HEK293T (cell line): ENCODE measurements around the gene FBP2.

Source experiments
- CTCF ChIA-PET: fragments of 350-600 bp; formaldehyde crosslinking; extraction: SDS; loops from one replicate; lab custom pipeline; 2021; ENCODE audit warnings: antibody characterized with exemption, inconsistent platforms; lab: Yijun Ruan, JAX
- POLR2A ChIA-PET: fragments of 350-600 bp; formaldehyde crosslinking; extraction: SDS; loops from one replicate; lab custom pipeline; 2020; ENCODE audit warnings: antibody characterized with exemption, inconsistent platforms; lab: Yijun Ruan, JAX
- DNase-seq: peaks from one replicate; pipeline ENCODE4 v3.0.0; 2012; ENCODE audit warnings: mixed read lengths; ENCODE audit errors: extremely low spot score
- ARNT ChIP-seq: fragments of 450-650 bp; IDR thresholded peaks from 2 replicates; pipeline ENCODE4 v1.6.1; 2017; ENCODE audit warnings: mild to moderate bottlenecking
- BHLHE40 ChIP-seq: fragments of 450-650 bp; IDR thresholded peaks from 2 replicates; pipeline ENCODE4 v1.6.1; 2016; ENCODE audit warnings: mild to moderate bottlenecking, moderate library complexity, borderline replicate concordance
- CTBP1 ChIP-seq: fragments of 450-650 bp; IDR thresholded peaks from 2 replicates; pipeline ENCODE4 v1.6.1; 2016; ENCODE audit warnings: borderline replicate concordance
- ELF4 ChIP-seq: fragments of 450-650 bp; IDR thresholded peaks from 2 replicates; pipeline ENCODE4 v1.6.1; 2017; ENCODE audit warnings: antibody characterized with exemption
- FOXA1 ChIP-seq: fragments of 450-650 bp; IDR thresholded peaks from 2 replicates; pipeline ENCODE4 v1.6.1; 2016; ENCODE audit warnings: mild to moderate bottlenecking
- FOXK2 ChIP-seq: fragments of 450-650 bp; IDR thresholded peaks from 2 replicates; pipeline ENCODE4 v1.6.1; 2016; ENCODE audit warnings: mild to moderate bottlenecking
- FOXM1 ChIP-seq: fragments of 450-650 bp; IDR thresholded peaks from 2 replicates; pipeline ENCODE4 v1.6.1; 2017; ENCODE audit warnings: mild to moderate bottlenecking, borderline replicate concordance
- HDGF ChIP-seq: fragments of 450-650 bp; IDR thresholded peaks from 2 replicates; pipeline ENCODE4 v1.6.1; 2017; ENCODE audit warnings: antibody characterized with exemption, borderline replicate concordance
- L3MBTL2 ChIP-seq: fragments of 450-650 bp; conservative IDR thresholded peaks from 2 replicates; pipeline ENCODE4 v1.6.1; 2016; ENCODE audit warnings: mild to moderate bottlenecking
- LEF1 ChIP-seq: fragments of 450-650 bp; IDR thresholded peaks from 2 replicates; pipeline ENCODE4 v1.6.1; 2017; ENCODE audit warnings: mild to moderate bottlenecking, borderline replicate concordance
- NFRKB ChIP-seq: fragments of 450-650 bp; IDR thresholded peaks from 2 replicates; pipeline ENCODE4 v1.6.1; 2016; ENCODE audit warnings: mild to moderate bottlenecking, moderate library complexity
- SP1 ChIP-seq: fragments of 450-650 bp; IDR thresholded peaks from 2 replicates; pipeline ENCODE4 v1.6.1; 2017
- SUZ12 ChIP-seq: fragments of 450-650 bp; IDR thresholded peaks from 2 replicates; pipeline ENCODE4 v1.6.1; 2016; ENCODE audit warnings: mild to moderate bottlenecking
- TARDBP ChIP-seq: fragments of 450-650 bp; IDR thresholded peaks from 2 replicates; pipeline ENCODE4 v1.6.1; 2016
- ZNF384 ChIP-seq: fragments of 450-650 bp; IDR thresholded peaks from 2 replicates; pipeline ENCODE4 v1.6.1; 2016
- TF ChIP-seq, protein P1 (sequence below): fragments of 450-650 bp; IDR thresholded peaks from 2 replicates; pipeline ENCODE4 v1.6.1; 2016

Gene FBP2

DNA sequence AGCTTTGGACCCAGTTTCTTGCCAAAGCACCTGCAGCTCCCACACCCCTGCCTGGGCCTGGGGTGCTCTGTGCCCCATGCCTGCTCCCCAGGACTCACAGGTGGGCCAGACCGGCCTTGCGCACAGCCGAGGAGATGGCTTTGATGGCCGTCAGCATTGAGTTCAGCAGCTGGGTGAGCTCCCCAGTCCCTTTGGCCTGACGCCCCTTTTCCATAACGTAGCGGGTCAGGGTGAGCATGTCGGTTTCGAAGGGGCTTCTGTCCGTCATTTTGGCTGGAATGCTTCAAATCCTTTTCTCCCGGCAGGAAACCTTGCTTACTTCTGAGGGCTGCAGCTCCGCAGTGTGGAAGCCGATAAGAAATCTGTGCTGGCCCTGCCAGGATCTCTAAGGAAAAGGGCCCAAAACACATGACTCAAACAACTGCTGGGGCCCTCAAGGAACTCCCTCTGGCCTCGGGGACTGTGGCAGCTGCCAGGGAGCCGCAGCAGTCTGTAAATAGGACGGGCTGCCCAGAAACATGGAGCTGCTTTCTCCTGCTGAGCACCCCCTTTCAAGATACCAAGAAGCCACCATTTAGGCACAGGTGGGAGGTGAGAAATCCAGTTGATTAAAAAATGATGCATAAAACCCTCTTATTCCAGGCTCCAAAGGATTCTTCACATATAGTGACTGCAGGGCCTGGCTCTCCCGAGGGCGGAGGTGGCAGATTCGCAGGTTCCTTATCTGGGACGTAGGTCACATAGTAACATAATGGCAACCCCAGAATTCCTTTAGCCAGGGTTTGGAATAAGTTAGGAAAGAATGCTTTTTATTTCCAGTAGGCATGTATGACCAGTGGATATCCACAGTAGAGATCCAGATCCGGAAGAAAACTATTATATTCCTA is at the start of gene FBP2:
FBP2 (minus strand) TSS at position 366 of the 887 bp plus-strand sequence; CDS start at position 268, 98 bp downstream.
- ChIA-PET CTCF (interaction anchor here (0.6 kb wide), 1 partner anchor 321 kb away, joined by 4 read pairs; no protein-coding TSS in a partner anchor), POLR2A (no interaction called here)

DNA sequence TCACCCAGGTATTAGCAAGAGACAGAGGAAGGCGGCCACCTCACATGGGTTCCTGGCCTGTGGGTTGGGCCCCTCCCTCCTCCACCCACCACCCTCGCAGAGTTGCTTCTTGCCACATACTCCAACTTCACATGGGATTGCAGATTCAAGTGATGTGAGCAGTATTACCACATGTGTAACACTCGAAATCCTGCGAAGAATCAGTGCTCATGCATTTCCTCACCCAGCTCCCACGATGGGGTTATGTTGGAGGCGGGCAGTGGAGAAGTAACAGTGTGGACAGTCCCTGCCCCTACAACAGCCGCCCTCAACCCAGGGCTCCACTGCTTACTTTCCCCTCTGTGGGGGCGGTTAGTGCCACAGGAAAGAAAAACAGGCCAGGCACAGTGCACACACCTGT is 49.6 kb upstream of the FBP2 start:
- DNase-seq: no peak
- TF ChIP-seq FOXA1: no peak
- TF ChIP-seq ZNF384: no peak
- no peak for TF ChIP-seq CTBP1
- no peak for TF ChIP-seq ELF4
- TF ChIP-seq SUZ12: no peak
- TF ChIP-seq SP1: no peak
- TF ChIP-seq FOXM1: no peak
- TF ChIP-seq NFRKB: no peak
- no peak for TF ChIP-seq HDGF
- TF ChIP-seq L3MBTL2: no peak
- no peak for TF ChIP-seq LEF1
- TF ChIP-seq FOXK2: no peak
- TF ChIP-seq BHLHE40: no peak
- TF ChIP-seq, protein P1, sequence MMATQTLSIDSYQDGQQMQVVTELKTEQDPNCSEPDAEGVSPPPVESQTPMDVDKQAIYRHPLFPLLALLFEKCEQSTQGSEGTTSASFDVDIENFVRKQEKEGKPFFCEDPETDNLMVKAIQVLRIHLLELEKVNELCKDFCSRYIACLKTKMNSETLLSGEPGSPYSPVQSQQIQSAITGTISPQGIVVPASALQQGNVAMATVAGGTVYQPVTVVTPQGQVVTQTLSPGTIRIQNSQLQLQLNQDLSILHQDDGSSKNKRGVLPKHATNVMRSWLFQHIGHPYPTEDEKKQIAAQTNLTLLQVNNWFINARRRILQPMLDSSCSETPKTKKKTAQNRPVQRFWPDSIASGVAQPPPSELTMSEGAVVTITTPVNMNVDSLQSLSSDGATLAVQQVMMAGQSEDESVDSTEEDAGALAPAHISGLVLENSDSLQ: no peak
- TF ChIP-seq TARDBP: no peak
- no peak for TF ChIP-seq ARNT
- POLR2A ChIA-PET: no interaction called here
- CTCF ChIA-PET: no interaction called here

More for the DNA sequence above, at the start of gene FBP2:
- no peak for DNase-seq
- TF ChIP-seq FOXK2 (no peak), NFRKB (no peak), FOXA1 (no peak), L3MBTL2 (no peak), LEF1 (no peak), FOXM1 (no peak), TARDBP (no peak), CTBP1 (no peak), ZNF384 (no peak), HDGF (no peak)
- TF ChIP-seq, protein P1: no peak

DNA sequence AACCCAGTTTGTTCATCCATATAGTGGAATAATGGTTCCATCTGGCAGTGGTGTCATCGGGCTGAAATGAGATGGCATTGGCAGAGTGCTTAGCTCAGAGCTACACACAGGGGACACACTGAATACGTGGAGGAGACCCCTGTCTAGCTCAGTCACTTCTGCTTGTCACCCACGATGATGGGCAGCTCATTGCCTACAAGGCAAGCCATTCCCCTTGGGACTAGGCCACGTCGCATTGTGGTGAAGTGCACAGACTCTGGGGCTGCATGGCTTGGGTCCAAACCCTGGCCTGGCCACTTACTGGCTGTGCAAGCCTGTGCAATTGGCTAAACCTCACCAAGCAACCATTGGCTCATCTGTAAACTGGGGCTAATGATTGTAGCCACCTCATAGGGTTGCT is 48.9 kb upstream of the FBP2 start:
- ChIA-PET POLR2A (no interaction called here), CTCF (no interaction called here)
- no peak for DNase-seq
- TF ChIP-seq ZNF384 (no peak), L3MBTL2 (no peak), BHLHE40 (no peak), ELF4 (no peak), FOXM1 (no peak), NFRKB (no peak)
- TF ChIP-seq, protein P1: no peak

DNA sequence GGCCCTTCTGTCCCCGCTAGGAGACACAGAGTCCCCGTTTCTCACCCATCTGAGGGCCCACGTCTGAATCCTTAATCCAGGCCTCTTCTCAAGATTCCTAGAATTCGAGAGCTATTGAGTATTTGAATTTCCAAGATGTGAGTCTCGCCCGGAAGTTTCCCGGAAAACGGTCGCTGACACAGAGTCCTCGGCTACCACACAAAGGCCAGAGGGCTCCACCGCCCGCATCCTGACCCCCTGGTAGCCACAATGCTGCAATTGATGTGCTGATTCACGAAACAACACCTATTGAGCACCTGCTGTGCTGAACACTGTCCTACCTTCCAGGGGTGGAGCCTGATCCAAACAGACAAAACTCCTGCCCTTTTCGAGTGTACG is 46.4 kb upstream of the FBP2 start:
- no peak for DNase-seq
- TF ChIP-seq FOXA1 (no peak), ELF4 (no peak), SP1 (no peak), TARDBP (no peak), CTBP1 (no peak), HDGF (no peak)
- POLR2A ChIA-PET: no interaction called here
- CTCF ChIA-PET: no interaction called here

DNA sequence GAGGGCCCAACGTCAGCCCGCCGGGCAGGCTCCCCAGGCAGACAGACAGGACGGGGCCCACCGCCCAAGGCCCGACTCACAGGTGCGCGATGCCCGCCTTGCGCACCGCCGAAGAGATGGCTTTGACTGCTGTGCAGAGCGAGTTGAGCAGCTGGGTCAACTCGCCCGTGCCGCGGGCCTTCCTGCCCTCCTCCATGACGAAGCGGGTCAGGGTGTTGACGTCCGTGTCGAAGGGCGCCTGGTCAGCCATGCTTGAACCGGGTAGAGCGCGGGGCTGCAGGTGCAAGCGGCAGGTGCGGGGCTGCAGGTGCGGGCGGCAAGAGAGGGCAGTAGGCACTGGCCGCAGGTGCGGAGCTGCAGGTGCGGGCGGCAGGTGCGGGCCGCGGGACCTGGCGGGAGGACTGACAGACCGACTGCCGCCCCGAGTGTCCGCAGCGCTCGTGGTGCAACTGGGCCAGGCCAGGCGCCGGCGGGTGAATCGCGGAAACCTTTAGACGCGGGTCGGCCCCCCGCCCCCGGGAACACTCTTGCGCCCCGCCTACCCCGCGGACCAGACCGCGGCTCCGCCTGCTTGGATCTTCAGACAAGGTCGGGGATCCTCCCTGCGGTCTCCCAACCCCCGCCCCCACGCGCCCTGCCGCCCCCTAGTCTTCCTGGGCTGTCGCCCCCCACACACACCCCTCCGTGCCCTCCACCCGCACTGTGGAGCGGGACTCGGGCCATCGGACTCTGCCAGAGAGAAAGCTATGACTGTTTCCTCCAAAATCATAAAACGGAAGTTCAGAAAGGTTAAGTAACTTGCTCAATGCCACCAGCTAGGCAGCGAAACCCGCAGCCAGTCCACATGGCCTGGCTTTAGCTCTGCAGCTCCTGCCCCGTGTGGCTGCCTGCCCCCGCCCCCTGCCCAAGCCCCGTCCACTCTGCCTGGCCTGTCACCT is 45.7 kb upstream of the FBP2 start, which contains the start of gene FBP1:
FBP1 (minus strand) TSS at position 458 of the 938 bp plus-strand sequence; CDS start at position 250, 208 bp downstream.
- TF ChIP-seq NFRKB (no peak), SP1 (no peak), HDGF (no peak), FOXM1 (no peak), BHLHE40 (no peak), TARDBP (no peak), L3MBTL2 (no peak), FOXA1 (no peak), SUZ12 (no peak), ELF4 (no peak), FOXK2 (no peak), ZNF384 (no peak), CTBP1 (no peak), LEF1 (no peak)
- TF ChIP-seq, protein P1: no peak
- ChIA-PET POLR2A (no interaction called here), CTCF (no interaction called here)
- DNase-seq: no peak
